HG02885 (cell line): ENCODE measurements around the gene COQ3.

Experiments
- ATAC-seq: cut with Tn5 transposase; IDR thresholded peaks from one replicate; pipeline ENCODE4 v1.9.1; 2021; ENCODE audit warnings: mild to moderate bottlenecking; ENCODE audit not compliant: unreplicated experiment, poor library complexity

Gene COQ3, protein sequence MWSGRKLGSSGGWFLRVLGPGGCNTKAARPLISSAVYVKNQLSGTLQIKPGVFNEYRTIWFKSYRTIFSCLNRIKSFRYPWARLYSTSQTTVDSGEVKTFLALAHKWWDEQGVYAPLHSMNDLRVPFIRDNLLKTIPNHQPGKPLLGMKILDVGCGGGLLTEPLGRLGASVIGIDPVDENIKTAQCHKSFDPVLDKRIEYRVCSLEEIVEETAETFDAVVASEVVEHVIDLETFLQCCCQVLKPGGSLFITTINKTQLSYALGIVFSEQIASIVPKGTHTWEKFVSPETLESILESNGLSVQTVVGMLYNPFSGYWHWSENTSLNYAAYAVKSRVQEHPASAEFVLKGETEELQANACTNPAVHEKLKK

DNA sequence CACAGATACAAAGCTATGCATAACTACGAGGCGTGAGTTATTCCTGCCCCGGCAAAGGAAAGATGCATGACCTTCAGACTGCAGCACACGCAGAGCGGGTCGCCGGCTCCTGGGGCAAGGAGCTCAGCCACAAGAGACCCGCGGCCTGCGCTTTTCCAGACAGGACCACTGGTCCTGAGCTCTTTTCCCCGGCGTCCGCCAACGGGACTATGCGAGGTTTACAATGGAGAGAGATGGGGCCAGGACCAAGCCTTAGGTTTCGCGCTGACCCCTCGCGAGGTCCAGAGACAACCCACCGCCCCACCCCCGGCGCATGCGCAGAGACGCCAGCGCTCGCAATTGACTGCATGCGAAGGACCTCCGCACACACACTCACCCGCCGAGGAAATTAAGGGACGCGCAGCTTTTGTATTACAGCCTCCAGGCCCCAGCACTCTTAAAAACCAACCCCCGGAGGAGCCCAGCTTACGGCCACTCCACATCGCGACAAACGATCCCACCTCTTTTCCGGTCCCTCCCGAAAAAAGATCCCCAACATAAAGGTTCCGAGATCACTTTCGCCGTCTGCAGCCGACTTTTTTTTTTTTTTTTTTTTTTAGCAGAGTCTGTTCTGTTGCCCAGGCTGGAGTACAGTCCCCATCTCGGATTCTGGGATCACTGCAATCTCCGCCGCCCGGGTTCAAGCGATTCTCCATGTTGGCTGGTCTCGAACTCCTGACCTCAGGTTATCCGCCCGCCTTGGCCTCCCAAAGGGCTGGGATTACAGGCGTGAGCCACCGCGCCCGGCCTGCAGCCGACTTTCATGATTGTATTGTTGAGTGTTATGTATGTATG, at the start of gene COQ3:
Gene COQ3 (minus strand): TSS at position 498 of the 834 bp plus-strand sequence. CDS start 16 bp downstream, at position 482.
- peak; percentile 85 for ATAC-seq

DNA sequence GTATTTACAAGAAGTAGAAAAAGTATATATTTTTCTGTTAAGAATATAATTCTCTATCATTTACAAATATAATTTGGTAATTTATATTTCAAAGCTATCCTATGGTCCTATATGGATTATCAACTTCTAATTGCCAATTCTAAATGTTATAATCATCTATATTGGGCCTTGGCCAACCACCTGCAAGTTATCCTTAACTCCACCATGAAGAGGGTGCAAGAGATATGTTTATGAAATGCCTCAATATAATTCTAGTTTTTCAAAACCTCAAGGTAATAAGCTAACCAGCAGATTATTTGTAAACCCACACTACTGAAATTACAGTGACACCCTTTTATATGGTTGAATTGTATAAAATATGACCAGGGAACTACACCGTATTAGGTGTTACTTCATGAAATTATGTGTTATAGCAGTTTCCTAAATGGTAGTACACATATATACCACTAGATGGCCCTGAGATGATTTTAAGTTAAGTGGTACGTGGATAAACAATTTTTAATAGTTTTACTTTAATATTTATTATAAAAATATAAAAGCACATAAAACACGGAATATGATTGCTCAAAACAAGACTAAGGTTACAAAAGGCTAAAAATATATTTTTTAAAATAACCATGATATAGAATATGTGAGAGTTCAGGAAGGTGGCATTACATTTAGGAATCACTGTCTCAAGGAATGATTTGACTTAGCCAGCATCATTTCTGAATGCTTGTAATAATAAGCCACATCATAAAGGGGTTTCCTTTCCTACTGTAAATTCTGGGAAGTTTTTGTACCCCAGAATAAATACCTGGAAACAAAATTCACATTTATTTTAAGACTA, 40.9 kb upstream of the COQ3 start:
- peak; percentile 86 for ATAC-seq

DNA sequence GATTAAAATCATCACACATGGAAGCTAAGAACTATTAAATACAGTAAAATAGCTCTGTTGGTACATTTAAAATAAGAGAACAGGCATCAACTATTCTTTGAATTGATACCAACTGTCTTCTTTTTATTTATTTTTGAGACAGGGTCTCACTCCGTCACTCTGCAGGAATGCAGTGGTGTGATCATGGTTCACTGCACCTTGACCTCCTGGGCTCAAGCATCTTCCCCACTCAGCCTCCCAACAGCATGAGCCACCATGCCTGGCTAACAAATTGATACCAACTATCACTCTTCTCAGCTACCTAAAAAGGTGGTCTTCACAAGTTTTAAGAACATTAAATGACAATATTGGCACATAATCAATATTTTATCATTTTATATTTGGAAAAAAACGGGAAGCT, 38.9 kb upstream of the COQ3 start:
- ATAC-seq: no peak

DNA sequence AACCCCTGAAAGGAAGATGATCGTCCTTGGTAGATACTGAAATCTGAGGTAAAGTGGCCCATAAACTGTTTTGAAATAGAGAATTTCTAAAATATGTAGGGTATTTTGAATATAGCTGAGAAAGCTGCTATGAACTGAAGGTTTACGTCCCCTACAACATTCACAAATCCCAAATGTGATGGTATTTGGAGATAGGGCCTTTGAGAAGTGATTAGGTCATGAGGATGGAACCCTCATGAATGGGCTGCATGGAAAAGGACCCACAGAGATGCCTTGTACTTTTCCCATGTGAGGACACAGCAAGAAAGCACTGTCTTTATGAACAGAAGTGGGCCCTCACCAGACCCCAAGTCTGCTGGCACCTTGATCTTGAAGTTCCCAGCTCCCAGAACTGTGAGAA, 37.9 kb upstream of the COQ3 start:
- ATAC-seq: no peak

DNA sequence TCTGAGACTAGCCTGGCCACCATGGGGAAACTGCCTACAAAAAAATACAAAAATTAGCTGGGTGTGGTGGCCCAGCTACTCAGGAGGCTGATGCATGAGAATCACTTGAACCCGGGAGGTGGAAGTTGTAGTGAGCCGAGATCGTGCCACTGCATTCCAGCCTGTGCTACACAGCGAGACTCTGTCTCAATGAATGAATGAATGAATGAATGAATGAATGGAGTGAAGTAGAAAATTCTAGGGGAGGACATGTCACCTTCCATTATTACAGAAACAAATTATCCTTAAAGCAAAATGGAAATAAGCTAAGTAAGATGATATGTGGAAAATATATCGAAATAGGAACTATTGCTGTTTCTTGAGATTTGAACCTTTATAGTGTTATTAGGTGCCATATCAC, 34.0 kb upstream of the COQ3 start:
- ATAC-seq: no peak

DNA sequence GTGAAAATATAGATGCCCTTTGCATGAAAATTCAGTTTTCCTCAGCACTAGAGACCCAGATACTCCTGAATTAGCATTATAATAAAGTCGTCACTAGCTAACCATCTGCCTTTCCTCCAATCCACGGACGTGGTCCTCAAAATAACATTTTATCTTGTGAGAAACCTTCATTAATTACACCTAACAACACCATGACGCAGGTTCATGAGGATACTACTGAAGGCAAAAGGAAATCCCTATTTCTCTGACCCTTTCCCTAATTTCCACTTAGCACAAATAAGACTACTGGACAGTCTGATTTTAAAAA, 32.4 kb upstream of the COQ3 start:
- no peak for ATAC-seq

DNA sequence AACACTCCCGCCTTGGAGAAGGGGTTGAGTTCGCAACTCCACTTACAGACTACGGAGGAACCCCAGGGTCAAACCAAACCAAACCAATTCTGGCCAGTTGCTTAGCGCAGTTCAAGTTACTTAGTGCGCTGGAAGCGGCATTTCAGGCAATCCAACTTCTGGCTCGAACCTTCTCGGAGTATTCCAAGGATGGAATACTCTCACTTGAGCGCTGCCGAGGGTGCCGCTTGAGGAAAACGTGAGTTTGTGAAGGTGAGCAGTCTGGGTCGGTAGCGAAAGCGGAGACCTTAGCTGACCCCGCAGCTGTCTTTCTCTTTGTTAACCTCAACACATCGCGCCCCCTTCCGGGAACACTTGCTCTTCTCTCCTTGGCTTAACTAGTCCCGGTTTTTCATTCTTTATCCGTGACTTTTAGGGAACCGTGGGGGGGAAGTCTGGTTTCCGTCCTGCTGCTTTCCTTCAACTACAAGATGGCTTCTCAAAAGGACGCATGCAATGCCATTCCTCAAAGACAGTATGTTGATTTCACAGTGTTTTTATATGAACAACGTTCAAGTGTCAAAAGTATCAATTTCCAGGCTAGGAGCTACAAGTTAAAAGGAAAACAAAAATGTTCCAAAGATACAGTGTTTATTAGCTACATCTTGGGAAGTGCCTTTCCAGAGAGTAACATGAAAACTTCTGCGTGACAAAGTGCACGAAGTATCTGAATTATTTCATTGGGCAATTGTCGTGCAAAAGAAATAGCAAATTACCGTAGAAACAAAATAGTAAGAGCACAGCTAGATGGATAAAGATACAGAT, 31.9 kb upstream of the COQ3 start:
- ATAC-seq: peak; percentile 52

DNA sequence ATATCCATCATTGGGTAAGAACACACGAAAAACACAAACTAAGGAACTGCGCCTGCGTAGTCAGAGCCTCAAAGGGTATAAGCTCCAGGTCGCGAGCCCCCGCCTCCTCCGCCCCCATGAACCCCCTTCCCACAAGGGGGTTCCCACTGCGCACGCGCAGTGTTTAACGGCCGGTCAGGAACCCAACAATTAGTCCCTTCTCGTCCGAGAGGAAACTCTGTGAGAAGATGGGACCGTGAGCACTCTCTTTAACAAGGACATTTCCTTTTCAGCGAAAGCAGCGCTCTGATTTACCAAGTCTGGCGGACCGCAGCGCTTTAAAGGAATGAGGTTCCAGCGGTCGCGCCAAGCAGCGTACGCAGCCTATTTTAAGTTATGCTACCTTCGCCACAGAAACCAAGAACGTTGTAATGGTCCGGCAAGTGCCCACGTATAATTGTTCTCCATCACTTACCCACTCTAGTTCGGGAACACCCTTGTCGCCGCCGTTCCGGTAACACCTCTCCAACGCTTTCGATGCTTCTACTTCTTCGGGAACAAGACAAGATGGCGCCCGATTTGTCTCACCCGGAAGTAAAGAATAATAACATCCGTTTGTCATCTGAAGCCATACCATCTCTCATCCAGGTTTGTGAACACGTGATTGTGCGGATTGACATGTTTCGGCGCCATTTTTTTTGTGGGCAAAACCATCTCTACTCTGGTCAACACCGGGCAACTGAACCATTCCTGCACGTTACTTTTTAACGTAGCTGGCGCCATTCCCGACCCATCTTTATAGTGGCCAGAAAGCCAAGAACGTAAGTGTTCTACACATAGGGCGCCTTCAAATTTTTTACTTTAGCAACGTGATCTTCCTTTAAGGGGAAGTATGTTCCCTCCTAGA, 31.0 kb upstream of the COQ3 start, which contains the start of gene PNISR:
Gene PNISR (minus strand): TSS at position 548 of the 886 bp plus-strand sequence. CDS start 10,649 bp downstream, outside the sequence.
- ATAC-seq: peak; percentile 85

DNA sequence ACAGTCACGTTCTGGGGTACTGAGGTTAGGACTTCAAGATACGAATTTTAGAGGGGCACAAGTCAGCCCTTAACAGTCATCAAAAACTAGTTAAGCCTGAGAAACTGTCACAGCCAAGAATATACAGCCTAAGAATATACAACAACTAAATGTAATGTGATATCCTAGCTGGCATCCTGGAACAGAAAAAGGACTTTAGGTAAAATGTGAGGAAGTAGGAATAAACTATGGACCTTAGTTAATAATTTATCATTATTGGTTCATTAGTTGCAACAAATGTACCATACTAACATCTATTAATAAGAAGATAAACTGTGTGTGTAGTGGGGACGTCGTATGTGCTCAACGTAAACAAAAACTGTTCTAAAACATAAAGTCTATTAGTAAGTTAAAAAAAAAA, 30.0 kb upstream of the COQ3 start:
- no peak for ATAC-seq

DNA sequence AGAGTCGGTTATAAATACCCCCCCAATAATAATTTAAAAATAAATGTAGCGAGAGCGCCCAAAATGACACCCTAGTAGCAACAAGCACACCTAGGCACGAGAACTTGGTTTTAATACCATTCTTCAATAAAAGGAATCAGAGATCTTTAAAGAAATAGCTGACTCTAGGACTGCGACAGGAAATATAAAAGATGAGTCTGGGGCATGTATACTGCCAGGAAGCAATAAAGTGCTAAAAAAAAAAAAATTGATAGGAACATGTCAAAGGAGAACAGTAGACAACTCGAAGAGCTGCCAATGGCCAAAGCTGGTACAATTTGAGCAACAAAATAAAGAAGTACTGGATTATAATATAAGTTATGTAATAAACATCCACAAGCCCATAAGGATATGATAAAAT, 28.9 kb upstream of the COQ3 start:
- no peak for ATAC-seq

DNA sequence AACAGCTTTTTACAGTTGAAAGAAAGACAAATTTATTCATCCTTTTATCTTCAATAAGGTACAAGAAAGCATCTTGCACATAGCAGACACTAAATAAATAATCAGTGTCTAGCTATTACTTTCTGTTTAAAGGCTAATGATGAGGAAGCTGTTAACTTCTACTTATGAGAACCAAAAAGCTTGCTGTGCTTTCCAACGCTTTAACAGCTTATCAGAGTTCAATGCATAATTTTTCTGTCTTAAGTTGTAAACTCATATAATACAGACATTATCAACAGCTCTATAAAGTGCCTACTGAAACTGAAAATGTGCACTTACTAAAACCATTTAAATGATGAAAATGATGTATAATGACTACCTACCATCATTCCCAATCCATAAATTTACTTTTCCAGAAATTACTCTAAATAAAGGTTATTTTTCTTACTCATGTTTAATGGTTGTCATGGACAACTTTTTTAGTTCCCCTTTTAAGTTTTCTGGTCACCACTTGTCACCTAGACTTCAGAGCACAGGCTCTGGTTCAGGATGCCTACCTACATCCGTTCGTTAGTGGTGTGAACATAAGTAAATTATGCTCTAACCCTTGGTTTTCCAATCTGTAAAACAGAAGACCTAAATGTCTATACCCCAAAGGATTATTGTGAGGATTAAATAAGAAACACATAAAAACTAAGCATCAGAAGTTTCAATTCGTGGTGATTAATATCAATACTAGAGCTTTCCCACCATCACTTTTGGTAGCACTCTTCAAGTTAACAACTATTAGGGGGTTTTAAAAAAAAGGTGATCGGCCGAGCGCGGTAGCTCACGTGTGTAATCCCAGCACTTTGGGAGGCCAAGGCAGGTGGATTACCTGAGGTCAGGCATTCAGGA, 23.1 kb upstream of the COQ3 start:
- ATAC-seq: peak; percentile 85

DNA sequence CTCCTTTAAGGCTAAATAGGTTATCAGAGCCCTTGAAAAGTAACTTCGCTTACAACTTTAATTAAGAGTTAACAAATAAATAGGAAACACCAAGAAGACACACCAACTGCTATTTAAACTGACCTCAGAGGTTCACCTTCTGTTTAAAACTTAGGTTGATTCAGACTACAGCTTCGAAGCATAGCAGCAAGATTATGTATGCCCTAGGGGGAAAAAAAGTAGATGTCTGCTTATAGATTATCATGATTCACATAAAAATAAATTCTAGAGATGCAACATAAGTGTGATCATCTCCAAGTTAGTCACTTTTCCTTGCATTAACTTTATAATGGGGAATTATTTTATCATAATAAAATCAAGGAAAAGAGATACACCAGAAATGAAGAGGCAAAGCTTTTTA, 22.2 kb upstream of the COQ3 start:
- no peak for ATAC-seq

DNA sequence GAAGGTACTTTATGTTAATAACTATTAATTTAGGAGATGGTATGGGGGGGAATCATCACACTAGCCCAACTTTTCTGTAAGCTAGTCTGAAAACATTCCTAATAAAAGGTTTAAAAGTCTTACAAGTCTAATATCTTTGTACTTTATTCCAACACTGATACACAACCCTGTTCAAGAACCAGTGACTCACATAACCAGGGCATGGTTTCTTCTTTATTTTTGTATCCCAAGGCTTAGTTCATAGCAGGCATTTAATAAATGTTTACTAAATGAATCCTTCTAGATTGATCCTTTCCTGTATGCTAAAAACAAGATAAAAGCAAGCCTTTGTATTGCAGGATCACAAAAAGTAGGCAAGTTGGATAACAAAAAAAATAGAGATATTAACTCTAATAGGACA, 21.5 kb upstream of the COQ3 start:
- ATAC-seq: no peak

DNA sequence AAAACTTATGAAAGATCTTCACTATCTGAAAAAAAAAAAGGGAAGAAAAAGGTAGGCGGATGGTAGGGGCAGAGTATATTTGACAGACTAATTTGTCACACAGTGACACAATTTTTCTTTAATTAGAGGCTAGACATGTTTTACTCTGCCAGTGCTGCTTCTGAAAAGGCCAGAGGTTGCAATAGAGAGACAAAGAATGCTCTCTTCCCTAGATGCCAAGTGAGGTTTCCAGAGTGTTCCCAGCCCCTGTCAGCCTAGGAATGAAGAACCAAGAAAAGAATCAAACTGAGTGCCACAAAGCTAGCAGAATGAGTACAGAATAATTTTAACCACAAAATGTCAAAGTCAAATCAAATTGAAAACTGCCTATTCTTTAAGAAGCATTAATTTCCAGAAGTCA, 18.1 kb upstream of the COQ3 start:
- ATAC-seq: no peak

DNA sequence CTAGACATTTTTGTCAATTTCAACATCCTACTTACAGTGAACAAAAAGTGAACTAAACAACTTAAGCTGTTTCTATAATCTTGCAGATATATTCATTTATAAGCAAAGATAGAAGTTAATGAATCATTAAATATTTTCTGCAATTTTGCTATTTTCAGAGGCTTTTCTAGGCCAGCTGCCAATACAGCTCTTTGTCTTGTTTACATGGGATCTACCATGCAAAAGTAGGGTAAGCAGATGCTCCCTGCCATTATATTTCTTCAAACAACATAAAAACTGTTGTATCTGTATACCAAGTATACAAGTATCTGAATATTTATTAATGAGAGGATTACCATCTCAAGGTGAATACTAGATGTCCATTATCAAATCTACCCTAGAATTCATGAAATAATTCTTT, 15.7 kb upstream of the COQ3 start:
- no peak for ATAC-seq

DNA sequence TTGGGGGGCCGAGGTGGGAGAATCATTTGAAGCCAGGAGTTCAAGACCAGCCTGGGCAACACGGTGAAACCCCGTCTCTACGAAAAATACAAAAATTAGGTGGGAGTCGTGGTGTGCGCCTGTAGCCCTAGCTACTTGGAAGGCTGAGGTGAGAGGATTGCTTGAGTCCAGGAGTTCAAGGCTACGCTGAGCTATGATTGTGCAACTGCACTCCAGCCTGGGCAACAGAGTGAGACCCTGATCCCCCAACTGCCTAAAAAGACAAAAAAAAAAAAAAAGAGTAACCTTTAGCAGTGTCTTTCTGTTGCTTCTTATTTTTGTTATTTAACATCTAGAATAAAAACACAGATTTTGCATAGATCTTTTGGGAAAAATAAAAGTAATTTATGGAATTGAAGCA, 13.1 kb upstream of the COQ3 start:
- ATAC-seq: no peak

DNA sequence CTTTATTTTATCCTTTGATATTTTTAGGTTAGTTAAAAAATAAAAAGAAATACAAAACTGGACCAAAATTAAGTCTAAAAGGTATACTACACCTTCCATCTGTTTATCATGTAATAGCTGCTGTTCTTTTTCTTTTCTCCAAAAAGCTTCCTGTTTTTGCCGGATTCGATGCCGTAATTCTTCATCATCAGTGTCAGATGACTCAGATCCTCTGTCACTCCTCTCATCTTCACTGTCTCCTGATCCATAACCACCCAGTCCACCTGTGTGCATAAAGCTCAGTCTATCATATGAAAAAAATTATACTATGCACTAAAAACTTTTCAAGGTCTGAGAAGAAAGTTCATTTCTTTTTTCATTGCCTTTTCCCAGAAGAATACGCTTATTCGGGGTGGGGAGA, 8.5 kb upstream of the COQ3 start:
- ATAC-seq: no peak

DNA sequence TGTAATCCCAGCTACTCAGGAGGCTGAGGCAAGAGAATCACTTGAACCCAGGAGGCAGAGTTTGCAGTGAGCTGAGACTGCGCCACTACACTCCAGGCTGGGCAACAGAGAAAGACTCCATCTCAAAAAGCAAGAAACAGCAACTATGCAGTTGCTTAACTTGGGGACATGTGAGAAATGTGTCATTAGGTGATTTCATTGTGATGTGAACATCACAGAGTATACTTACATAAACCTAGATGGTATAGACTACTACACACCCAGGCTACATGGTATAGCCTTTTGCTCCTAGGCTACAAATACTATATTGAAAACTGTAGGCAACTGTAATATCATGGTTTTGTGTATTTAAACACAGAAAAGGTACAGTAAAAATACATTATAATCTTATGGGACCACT, 3.3 kb upstream of the COQ3 start:
- ATAC-seq: no peak
